ENCODE results near the gene HLA-DQA1.

- TF ChIP-seq, protein P1, sequence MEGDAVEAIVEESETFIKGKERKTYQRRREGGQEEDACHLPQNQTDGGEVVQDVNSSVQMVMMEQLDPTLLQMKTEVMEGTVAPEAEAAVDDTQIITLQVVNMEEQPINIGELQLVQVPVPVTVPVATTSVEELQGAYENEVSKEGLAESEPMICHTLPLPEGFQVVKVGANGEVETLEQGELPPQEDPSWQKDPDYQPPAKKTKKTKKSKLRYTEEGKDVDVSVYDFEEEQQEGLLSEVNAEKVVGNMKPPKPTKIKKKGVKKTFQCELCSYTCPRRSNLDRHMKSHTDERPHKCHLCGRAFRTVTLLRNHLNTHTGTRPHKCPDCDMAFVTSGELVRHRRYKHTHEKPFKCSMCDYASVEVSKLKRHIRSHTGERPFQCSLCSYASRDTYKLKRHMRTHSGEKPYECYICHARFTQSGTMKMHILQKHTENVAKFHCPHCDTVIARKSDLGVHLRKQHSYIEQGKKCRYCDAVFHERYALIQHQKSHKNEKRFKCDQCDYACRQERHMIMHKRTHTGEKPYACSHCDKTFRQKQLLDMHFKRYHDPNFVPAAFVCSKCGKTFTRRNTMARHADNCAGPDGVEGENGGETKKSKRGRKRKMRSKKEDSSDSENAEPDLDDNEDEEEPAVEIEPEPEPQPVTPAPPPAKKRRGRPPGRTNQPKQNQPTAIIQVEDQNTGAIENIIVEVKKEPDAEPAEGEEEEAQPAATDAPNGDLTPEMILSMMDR (IDR thresholded peaks at IDR 0.05) = no peak
- no peak for TF ChIP-seq EP300 (IDR thresholded peaks at IDR 0.05)
Measured at GRCh38 chr6:32589596-32590449, 47.4 kb upstream of the HLA-DQA1 start, which contains the start of gene HLA-DRB1.
